Ishikawa (cell line): Measurements from ENCODE around the gene ABCC4.

ENCODE experiments used
- CEBPB ChIP-seq: IDR thresholded peaks from 2 replicates; pipeline ENCODE4 v1.6.1; 2012
- CREB1 ChIP-seq: IDR thresholded peaks from 2 replicates; pipeline ENCODE4 v1.6.1; 2012; ENCODE audit warnings: low read depth
- EGR1 ChIP-seq: IDR thresholded peaks from 2 replicates; pipeline ENCODE4 v1.6.1; 2012
- EP300 ChIP-seq: IDR thresholded peaks from 2 replicates; pipeline ENCODE4 v1.6.1; 2012; ENCODE audit warnings: borderline replicate concordance
- FOXM1 ChIP-seq: IDR thresholded peaks from 2 replicates; pipeline ENCODE4 v1.6.1; 2012; ENCODE audit warnings: low read depth, borderline replicate concordance
- NFIC ChIP-seq: IDR thresholded peaks from 2 replicates; pipeline ENCODE4 v1.6.1; 2012
- RAD21 ChIP-seq: IDR thresholded peaks from 2 replicates; pipeline ENCODE4 v1.6.1; 2012; ENCODE audit warnings: low read depth
- TAF1 ChIP-seq: IDR thresholded peaks from 2 replicates; pipeline ENCODE4 v1.6.1; 2012; ENCODE audit warnings: low read depth, mild to moderate bottlenecking
- TCF12 ChIP-seq: IDR thresholded peaks from 2 replicates; pipeline ENCODE4 v1.6.1; 2012; ENCODE audit warnings: low read depth
- TEAD4 ChIP-seq: IDR thresholded peaks from 2 replicates; pipeline ENCODE4 v1.6.1; 2012
- USF1 ChIP-seq: IDR thresholded peaks from 2 replicates; pipeline ENCODE4 v1.6.1; 2012
- YY1 ChIP-seq: IDR thresholded peaks from 2 replicates; pipeline ENCODE4 v1.6.1; 2012; ENCODE audit warnings: low read depth
- ZBTB7A ChIP-seq: IDR thresholded peaks from 2 replicates; pipeline ENCODE4 v1.6.1; 2012; ENCODE audit warnings: low read depth
- TF ChIP-seq, protein P1 (sequence below): IDR thresholded peaks from 2 replicates; pipeline ENCODE4 v1.6.1; 2012
- TF ChIP-seq, protein P2 (sequence below): IDR thresholded peaks from 2 replicates; pipeline ENCODE4 v1.6.1; 2012; ENCODE audit warnings: low read depth, mild to moderate bottlenecking

Gene ABCC4

DNA sequence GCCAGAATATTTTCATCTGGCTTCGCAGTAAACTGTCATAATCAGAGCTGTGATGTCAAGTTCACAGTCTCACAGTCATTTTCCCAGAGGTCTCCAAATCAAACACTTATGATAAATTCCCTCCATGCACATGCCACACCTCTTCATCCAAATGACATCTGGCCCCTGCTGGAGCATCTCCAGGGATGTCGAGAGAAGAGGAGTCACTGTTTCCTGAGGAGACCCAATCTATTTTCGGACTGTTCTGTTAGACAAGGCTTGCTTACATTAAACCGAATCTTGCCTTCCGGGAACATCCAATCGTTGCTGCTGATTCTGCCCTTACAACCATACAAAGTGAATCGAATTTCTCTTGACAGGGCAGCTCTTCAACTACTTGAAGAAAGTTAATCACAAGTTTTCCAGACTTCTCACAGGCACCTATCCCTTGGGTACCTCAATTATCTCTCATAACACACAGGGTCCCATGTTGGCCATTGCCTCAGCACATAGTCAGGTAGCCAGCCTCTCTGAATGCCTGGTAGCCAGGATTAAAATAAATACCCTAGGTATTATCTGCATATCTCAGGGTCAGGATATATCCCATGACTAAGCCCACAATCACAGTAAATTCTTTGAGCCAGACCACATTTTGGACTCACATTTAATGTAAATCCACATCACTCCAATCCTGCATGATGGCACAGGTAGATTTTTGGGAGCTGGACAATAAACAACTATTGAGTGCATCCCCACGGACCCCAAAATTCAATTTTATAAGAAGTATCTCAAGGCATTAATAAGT lies 182.5 kb downstream of the ABCC4 start:
- TF ChIP-seq YY1 (no peak), CREB1 (no peak), EGR1 (no peak), ZBTB7A (no peak), TEAD4 (no peak), FOXM1 (no peak), CEBPB (no peak)

GRCh38 chr13:95117092-95117491 lies 184.2 kb downstream of the ABCC4 start:
- TF ChIP-seq NFIC (peak; percentile 11; the same call in 1 of the 2 replicates), FOXM1 (no peak)

- TF ChIP-seq YY1 (no peak), ZBTB7A (no peak), NFIC (no peak), CREB1 (no peak)
Observed at GRCh38 chr13:95115525-95115924, 185.7 kb downstream of the ABCC4 start.

DNA sequence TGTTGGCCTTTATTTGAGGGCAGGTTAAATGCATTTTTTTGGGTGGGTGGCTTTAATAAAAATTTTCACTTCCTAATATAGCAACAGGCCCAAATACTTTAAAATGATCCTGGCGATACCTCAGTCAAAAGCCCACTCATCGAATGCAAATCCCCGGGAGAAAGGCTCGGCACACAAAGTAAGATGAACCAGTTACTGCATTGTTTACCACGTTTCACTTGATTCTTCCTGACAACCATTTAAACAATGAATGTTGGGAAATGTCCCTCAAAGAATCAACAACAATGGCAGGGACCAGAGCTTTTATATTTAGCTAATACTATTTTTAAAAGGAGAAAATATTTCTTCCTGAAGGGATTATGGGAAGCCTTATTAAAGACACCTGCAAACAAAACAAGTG lies 187.7 kb downstream of the ABCC4 start:
- TF ChIP-seq NFIC = no peak
- TF ChIP-seq RAD21 = no peak
- no peak for TF ChIP-seq CREB1

- TF ChIP-seq, protein P1, sequence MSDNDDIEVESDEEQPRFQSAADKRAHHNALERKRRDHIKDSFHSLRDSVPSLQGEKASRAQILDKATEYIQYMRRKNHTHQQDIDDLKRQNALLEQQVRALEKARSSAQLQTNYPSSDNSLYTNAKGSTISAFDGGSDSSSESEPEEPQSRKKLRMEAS = no peak
- TF ChIP-seq CREB1 (no peak), RAD21 (no peak), FOXM1 (no peak)
Observed at GRCh38 chr13:95112883-95113282, 188.4 kb downstream of the ABCC4 start.

- TF ChIP-seq, protein P1 = no peak
- TF ChIP-seq YY1 (no peak), EP300 (no peak), FOXM1 (no peak), CREB1 (no peak), NFIC (no peak)
- TF ChIP-seq, protein P2, sequence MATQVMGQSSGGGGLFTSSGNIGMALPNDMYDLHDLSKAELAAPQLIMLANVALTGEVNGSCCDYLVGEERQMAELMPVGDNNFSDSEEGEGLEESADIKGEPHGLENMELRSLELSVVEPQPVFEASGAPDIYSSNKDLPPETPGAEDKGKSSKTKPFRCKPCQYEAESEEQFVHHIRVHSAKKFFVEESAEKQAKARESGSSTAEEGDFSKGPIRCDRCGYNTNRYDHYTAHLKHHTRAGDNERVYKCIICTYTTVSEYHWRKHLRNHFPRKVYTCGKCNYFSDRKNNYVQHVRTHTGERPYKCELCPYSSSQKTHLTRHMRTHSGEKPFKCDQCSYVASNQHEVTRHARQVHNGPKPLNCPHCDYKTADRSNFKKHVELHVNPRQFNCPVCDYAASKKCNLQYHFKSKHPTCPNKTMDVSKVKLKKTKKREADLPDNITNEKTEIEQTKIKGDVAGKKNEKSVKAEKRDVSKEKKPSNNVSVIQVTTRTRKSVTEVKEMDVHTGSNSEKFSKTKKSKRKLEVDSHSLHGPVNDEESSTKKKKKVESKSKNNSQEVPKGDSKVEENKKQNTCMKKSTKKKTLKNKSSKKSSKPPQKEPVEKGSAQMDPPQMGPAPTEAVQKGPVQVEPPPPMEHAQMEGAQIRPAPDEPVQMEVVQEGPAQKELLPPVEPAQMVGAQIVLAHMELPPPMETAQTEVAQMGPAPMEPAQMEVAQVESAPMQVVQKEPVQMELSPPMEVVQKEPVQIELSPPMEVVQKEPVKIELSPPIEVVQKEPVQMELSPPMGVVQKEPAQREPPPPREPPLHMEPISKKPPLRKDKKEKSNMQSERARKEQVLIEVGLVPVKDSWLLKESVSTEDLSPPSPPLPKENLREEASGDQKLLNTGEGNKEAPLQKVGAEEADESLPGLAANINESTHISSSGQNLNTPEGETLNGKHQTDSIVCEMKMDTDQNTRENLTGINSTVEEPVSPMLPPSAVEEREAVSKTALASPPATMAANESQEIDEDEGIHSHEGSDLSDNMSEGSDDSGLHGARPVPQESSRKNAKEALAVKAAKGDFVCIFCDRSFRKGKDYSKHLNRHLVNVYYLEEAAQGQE = no peak
Observed at GRCh38 chr13:95111608-95112007, 189.6 kb downstream of the ABCC4 start.

- TF ChIP-seq CEBPB = no peak
- TF ChIP-seq TCF12 = no peak
- TF ChIP-seq EP300 = no peak
- no peak for TF ChIP-seq EGR1
- TF ChIP-seq, protein P2 = no peak
- TF ChIP-seq, protein P1 = no peak
- no peak for TF ChIP-seq FOXM1
- no peak for TF ChIP-seq YY1
- no peak for TF ChIP-seq CREB1
- no peak for TF ChIP-seq TEAD4
- no peak for TF ChIP-seq ZBTB7A
- TF ChIP-seq USF1 = no peak
- TF ChIP-seq NFIC = no peak
- TF ChIP-seq RAD21 = no peak
- TF ChIP-seq TAF1 = no peak
Observed at GRCh38 chr13:95106562-95106961, 194.7 kb downstream of the ABCC4 start.
